ENCODE results near the gene COX8A. TPM values are rescaled to one million over a fixed set of nuclear protein-coding genes. Genes with fewer than 3 reads are reported as not detected.

The COX8A gene
- total and polyA plus RNA-seq, 9 of the 15 experiments (the other 6 are each of a cell fraction or from before 2014, with no cell fraction given), result 274 to 1,206 (median 526) TPM

DNA sequence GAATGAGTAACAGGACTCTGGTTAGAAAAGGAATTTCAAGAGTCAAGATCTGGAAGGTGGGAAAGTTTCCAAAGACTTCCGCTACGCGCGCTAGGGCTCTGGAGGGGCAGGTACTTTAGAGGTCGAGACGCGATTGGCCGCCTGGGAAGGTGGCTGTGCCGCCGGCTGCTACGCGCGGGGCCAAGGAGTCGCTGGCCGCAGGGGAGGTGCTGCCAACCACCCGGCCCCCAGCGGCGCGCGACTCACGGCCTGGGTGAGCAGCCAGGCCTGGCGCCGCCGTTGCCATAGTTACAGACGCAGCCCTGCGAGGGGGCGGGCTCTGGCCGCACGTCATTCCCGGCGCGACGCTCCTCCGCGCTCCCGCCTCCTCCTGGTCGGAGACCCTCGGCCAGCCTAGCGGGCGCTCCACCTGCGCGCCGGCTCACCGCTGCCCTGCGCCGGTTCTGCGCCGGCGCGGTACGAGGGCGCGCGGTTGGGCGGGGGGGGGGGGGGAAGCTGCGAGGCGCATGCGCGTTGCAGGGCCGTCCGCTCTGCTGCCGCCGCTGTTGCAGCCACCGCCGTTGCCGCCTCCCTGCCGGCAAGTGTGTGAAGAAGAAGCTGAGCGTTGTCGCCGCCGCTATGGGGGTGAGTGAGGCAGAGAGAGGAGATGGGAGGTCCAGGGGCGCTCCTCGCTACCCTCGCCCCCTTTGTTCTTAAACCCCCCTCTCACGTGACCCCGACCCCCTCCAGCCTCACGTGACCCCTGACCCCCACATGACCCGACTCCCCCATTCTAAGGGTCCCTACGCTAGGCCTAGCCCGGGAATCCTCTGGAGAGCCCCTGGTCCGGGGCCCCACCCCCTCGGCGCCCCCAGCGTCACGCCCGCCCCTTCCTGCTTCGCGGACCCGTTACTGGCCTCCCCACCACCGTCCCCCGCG, 35.7 kb upstream of the COX8A start, which contains the start of gene NAA40 (continued):
- TF ChIP-seq EP400 (IDR thresholded peaks at IDR 0.05), result peak; percentile 21; the same call in 1 of the 2 replicates
- TF ChIP-seq, protein P1, sequence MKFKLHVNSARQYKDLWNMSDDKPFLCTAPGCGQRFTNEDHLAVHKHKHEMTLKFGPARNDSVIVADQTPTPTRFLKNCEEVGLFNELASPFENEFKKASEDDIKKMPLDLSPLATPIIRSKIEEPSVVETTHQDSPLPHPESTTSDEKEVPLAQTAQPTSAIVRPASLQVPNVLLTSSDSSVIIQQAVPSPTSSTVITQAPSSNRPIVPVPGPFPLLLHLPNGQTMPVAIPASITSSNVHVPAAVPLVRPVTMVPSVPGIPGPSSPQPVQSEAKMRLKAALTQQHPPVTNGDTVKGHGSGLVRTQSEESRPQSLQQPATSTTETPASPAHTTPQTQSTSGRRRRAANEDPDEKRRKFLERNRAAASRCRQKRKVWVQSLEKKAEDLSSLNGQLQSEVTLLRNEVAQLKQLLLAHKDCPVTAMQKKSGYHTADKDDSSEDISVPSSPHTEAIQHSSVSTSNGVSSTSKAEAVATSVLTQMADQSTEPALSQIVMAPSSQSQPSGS (CRISPR knock-in tag; IDR thresholded peaks at IDR 0.05), result no peak
- peak; percentile 91 to 96 for TF ChIP-seq MAZ (CRISPR knock-in tag; conservative IDR thresholded peaks at IDR 0.05 in 1 of 2, IDR thresholded peaks at IDR 0.05 in 1 of 2)
- no peak for TF ChIP-seq ARNT (IDR thresholded peaks at IDR 0.05)
- no peak for TF ChIP-seq ETV6 (IDR thresholded peaks at IDR 0.05; ENCODE audit: borderline replicate concordance in 1 of 2, low read depth in 2 of 2, low read length in 1 of 2)
- TF ChIP-seq ETV6 (CRISPR knock-in tag; IDR thresholded peaks at IDR 0.05; ENCODE audit: borderline replicate concordance), result 0 out of 2 replicates have a peak, but pooled peaks have one; percentile 42
- TF ChIP-seq, protein P2, sequence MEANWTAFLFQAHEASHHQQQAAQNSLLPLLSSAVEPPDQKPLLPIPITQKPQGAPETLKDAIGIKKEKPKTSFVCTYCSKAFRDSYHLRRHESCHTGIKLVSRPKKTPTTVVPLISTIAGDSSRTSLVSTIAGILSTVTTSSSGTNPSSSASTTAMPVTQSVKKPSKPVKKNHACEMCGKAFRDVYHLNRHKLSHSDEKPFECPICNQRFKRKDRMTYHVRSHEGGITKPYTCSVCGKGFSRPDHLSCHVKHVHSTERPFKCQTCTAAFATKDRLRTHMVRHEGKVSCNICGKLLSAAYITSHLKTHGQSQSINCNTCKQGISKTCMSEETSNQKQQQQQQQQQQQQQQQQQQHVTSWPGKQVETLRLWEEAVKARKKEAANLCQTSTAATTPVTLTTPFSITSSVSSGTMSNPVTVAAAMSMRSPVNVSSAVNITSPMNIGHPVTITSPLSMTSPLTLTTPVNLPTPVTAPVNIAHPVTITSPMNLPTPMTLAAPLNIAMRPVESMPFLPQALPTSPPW (CRISPR knock-in tag; IDR thresholded peaks at IDR 0.05), result peak; percentile 100
- TF ChIP-seq, protein P3, sequence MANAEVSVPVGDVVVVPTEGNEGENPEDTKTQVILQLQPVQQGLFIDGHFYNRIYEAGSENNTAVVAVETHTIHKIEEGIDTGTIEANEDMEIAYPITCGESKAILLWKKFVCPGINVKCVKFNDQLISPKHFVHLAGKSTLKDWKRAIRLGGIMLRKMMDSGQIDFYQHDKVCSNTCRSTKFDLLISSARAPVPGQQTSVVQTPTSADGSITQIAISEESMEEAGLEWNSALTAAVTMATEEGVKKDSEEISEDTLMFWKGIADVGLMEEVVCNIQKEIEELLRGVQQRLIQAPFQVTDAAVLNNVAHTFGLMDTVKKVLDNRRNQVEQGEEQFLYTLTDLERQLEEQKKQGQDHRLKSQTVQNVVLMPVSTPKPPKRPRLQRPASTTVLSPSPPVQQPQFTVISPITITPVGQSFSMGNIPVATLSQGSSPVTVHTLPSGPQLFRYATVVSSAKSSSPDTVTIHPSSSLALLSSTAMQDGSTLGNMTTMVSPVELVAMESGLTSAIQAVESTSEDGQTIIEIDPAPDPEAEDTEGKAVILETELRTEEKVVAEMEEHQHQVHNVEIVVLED (CRISPR knock-in tag; IDR thresholded peaks at IDR 0.05), result peak; percentile 57
- TF ChIP-seq POLR2H (tag; IDR thresholded peaks at IDR 0.05; ENCODE audit: low read depth), result no peak
- peak; percentile 95 for TF ChIP-seq ATF1 (CRISPR knock-in tag; IDR thresholded peaks at IDR 0.05)
- peak; percentile 97 for TF ChIP-seq ATF1 (tag; IDR thresholded peaks at IDR 0.05)
- no peak for TF ChIP-seq NFE2L1 (tag; IDR thresholded peaks at IDR 0.05; ENCODE audit: borderline replicate concordance, low read depth)
- no peak for TF ChIP-seq BCL6 (CRISPR knock-in tag; IDR thresholded peaks at IDR 0.05)
- no peak for TF ChIP-seq HDGF (IDR thresholded peaks at IDR 0.05)
- TF ChIP-seq ZEB2 (IDR thresholded peaks at IDR 0.05), result peak; percentile 52; the same call in 1 of the 2 replicates
- TF ChIP-seq CBFA2T2 (conservative IDR thresholded peaks at IDR 0.05), result peak; percentile 75
- TF ChIP-seq, protein P4, sequence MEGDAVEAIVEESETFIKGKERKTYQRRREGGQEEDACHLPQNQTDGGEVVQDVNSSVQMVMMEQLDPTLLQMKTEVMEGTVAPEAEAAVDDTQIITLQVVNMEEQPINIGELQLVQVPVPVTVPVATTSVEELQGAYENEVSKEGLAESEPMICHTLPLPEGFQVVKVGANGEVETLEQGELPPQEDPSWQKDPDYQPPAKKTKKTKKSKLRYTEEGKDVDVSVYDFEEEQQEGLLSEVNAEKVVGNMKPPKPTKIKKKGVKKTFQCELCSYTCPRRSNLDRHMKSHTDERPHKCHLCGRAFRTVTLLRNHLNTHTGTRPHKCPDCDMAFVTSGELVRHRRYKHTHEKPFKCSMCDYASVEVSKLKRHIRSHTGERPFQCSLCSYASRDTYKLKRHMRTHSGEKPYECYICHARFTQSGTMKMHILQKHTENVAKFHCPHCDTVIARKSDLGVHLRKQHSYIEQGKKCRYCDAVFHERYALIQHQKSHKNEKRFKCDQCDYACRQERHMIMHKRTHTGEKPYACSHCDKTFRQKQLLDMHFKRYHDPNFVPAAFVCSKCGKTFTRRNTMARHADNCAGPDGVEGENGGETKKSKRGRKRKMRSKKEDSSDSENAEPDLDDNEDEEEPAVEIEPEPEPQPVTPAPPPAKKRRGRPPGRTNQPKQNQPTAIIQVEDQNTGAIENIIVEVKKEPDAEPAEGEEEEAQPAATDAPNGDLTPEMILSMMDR (IDR thresholded peaks at IDR 0.05 in 2 of 3, conservative IDR thresholded peaks at IDR 0.05 in 1 of 3; ENCODE audit: insufficient read depth in 2 of 3, low read depth in 1 of 3, low read length in 3 of 3), result peak in 1 of 3 experiments; percentile 22; a peak in 2 of 6 replicates
- peak; percentile 89 for TF ChIP-seq ZFX (CRISPR knock-in tag; IDR thresholded peaks at IDR 0.05)
- TF ChIP-seq PCBP1 (IDR thresholded peaks at IDR 0.05; ENCODE audit: low read depth, low read length, poor library complexity, severe bottlenecking), result peak; percentile 95
- TF ChIP-seq MTA1 (IDR thresholded peaks at IDR 0.05; ENCODE audit: borderline replicate concordance), result peak; percentile 97

All from K562 (cell line).